HG02588 (cell line): ENCODE data around the gene TNRC18.

Source experiments
- ATAC-seq: cut with Tn5 transposase; IDR thresholded peaks from one replicate; pipeline ENCODE4 v1.9.1; 2021; ENCODE audit warnings: mild to moderate bottlenecking, moderate library complexity; ENCODE audit not compliant: unreplicated experiment

Gene TNRC18

DNA sequence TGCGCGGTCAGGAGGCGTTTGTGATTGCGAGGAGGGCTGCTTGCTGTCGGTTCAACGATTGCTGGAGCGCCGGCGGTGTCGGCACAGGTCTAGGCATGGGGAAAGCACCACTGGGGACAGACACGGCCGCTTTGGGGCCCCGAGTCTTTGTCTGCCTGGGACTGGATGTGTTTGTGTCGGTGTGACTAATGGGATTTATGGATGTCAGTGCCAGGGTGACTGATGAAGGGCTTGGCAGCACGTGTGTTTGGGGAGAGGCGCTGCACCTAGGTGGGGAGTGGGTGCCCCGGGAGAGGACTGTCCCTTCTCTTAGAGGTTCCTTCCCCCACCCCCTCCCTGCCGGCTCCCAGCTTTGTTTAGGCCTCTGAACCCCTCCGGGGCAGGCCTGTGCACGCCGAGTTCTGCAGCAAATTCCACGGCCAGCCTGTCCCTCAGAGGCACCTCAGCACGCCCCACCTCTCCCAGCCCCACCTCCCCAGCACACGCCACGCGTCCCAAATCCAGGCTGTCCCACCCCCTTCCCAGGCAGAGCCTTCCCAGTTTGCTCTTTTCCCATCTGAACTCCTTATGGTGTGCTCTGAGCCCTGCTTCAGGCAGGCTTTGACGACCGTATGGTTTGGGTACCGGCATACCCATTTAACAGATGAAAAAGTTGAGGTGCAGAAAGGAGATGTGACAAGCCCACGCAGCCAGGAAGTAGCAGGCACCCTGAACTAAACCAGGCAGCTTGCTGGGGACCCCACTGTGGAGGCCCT, 6.4 kb upstream of the TNRC18 start:
- no peak for ATAC-seq

DNA sequence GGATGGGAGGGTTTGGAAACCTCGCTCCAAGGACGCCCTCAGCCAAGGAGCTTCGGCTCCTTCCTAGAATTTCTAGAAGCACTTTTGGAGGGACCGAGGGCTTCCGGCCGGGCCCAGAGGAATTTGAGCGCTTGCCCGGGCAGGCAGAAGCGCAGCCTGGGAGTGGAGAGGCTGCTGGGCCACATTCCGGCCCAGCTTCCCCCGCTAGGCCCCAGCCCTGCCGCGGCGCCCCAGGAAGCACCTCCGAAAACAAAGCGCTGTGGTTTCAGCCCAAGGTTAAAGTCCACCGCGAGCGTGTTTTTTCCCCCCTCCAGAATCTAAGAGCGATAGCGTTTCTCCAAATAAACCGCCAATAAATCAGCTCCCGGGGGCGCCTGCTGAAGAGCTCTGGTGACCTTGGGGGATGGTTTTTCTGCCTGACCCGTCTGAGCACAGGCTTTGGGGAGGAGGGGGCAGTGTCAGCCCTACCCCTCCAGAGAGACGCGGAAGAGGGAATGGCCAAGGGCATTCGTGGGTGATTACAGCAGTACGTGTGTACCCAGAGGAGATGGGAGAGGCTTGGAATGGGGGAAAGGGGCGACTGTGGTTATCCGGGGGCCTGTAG, 5.7 kb upstream of the TNRC18 start:
- no peak for ATAC-seq

DNA sequence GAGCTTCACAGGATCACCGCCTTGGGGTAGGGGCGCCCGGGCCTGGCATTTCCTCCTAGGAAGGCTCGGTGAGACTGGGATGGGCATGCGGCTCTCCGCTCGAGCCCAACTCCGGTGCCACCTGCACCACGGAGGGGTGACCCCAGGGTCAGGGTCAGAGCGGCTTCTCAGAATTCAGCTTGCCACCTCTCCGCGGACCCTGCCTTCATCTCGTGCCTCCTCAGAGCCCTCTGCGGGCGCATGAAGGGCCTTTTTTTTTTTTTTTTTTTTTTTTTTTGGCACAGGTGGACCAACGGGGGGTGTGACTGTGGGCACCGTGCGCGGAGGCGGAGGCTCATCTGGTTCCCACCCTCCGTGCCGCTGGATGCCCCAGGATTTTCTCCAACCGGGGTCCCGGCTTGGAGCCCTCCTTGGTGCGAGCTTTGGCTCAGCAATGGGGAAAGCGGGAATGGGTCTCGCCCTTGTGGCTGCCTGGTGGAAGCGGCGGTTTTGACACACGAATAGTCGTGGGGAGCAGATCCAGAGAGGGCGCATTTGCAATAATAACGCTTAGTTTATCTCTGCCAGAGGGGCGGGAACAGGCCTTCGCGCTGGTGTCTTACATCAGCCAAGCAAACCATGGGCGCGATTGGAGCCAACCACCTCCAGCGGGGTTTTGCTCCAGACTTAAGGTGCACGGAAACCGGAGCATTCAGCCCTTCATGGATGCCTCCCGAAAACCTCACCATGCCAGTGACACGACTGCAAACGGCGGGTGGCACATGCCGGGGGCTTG, 5.0 kb upstream of the TNRC18 start:
- ATAC-seq = no peak

DNA sequence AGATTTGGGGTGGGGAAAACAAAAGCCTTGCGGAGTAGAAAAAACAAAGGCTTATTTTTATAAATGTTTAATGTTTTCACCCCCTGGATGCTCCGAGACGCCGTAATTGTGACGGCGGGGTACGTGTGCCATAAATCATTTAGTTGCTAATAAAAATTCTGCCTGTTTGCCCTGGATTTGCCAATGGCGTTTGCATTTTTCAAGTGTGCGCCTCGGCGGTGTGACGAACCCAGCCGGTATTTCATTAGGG, 2.5 kb upstream of the TNRC18 start:
- no peak for ATAC-seq

DNA sequence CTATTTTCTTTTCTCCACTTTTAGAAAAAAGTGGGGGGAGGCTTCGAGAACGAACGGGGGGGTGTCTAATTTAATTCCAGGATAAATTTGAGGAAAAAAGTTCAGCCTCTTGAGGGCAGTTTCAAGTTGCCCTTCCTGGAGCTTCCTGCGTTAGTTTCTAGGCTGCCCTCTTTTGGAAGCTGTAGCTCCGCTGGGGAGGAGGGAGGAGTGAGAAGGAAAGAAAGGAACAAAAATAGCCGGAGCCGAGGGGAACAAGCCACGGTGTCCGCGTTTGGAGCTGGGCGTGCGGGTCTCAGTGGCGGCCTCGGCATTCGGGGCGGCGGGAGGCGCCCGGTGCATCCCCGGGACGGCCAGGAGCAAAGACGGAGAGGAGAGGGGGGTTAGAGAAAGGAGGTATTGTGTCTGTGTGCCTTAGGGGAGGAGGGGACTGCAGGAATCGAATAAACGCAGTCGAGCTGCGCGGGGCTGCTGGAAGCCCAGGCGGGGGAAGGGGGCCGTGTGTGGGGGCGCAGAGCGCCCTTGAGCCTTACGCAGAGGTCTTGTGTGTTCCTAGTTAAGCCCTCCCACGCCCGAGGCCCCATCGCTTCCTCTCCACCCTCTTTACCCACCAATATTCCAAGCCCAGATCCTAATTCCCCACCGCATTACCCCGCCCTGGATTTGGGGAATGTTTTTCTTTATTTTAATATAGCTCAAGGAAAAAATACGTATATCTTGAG, 2.0 kb upstream of the TNRC18 start:
- no peak for ATAC-seq

DNA sequence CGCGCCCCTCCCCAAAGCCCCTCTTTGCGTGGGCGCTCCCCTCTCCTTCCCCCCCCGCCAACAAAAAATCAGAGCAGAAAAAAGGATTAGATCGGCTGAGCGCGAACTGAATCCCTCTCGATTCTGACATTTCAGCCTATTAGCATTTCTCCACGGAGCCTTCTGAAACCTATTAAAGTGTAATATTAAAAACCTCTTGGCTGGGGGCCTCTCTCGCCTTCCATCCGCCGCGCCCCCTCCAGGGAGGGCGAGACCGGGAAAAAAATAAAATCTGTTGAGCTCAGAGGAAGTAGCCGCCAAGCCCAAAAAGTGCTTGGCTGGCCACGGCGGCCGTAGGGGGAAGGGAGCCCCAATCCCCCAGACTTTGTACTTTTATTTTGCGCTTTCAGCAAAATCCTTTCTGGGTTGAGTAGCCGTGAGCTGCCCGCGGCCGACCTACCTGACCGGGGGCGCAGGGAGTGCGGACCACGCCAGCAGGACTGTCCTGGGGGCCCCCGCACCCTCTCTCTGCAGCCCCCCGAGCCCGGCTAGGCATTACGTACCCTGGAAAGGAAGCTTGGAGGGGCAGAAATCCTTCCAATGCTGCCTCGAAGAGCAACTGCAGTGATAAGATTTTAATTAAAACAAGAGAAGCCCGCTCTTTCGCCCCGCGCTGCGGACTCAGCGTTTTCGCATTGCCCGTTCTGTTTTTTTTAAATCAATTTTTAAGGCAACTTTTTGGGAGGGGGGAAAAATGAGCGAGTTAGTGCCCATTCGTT, 1.3 kb upstream of the TNRC18 start:
- ATAC-seq = no peak

DNA sequence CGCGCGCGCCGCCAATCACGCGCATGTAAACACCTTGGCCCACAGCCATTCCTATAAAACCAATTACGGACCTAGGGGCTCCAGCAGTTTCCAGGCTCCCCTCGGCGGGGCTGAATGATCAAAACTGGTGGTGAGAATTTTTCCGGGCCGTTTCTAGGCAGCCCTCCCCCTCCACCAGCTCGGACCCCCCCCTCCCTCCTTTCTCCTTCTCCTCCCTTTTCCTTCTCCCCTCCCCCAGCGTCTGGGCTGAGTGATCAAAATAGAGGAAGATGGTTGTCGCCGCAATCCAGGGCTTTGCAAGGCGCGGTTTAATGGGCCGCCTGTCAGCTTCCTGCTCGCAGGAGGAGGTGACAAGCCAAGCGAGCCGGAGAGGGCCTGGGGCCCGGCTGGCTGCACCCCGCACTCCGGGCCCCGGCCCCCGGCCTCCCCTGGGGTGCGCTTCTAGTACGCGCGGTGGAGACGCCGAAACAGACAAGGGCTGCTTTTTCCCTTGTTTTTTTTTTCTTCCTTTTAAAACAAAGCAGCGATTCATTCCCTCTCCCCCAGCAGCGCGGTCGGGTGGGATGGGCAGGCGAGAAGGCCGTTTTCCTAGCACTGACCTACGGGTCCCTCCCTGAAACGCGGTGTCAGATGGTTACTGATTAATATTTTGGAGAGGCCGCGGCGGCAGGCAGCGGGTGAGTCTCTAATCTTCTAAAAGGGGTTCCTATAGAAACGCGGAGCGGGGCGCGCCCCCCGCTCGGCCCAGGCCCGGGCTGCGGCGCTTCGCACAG, 528 bp upstream of the TNRC18 start:
- no peak for ATAC-seq

DNA sequence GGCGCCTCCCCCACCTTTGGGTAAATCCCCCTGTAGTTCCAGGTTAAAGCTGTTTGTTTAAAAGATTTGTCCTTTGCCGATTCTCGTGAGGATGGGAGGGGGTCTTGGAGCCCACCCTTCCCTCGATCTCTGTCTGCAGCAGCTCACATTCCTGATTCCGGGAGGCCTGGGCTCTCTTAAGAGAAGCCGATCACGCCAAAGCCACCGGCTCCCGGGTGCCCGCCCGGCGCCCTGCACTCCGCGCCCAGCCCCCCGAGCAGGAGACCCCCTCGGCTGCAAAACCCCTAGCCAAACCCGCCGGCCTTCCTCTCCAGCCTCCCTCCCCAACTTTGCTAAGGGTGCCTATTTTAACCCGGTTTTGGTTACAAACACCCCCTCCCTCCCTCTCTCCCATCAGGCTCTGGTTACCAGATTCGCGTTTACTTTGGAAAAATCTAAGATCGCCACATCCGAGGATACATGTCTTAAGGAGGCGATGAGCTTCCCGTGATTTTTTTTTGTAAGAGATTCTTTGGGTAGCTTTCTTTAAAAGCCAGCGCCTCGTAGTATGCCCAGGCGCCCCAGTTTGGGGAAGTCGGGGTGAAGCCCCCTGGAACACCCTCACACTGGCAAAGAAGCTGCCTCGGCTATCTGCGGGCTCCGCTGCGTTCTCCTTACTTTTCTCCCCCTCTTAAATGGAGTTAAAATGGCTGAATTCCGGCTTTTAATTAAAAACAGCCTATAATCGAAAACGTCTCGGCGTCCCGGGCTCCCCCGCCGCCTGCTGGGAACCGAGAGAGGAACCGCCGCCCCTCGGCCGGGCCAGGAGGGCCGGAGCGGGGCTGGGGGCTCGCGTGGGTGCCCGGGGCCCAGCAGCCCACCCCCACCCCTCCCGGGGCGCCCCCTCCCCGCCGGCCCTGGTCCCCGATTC, 983 bp downstream of the TNRC18 start:
- no peak for ATAC-seq

DNA sequence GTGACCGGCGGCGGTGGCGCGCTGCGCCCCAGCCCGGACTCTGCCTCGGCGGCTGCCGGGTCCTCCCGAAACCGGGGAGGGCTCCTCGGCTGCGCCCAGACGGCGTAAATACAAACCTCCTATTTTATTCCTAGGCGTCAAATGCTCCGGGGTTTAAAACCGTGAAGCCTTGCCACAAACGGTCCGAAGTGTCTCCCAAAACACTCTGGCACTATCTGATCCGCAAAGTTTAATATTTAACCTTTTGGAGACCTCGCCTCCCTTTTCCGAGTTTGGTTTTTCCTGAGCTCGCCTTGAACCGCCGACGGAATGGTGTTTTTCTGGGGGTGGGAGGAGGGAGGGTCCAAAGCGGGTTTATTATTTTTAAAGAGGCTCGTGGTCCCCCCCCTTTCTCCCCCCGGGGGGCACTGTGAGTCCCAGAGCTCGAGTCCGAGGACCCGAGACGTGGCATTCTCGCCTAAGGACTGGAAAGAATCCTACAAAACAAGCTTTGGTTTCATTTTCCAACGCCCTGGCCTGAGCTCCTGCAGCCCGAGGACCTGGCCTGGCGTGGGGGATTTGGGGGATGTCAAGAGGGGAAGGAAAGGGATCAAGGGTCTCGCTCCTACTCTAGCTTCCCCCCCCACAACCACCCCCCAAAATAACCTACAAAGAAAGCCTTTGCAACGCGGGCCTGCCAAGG, 1.8 kb downstream of the TNRC18 start:
- ATAC-seq = no peak

DNA sequence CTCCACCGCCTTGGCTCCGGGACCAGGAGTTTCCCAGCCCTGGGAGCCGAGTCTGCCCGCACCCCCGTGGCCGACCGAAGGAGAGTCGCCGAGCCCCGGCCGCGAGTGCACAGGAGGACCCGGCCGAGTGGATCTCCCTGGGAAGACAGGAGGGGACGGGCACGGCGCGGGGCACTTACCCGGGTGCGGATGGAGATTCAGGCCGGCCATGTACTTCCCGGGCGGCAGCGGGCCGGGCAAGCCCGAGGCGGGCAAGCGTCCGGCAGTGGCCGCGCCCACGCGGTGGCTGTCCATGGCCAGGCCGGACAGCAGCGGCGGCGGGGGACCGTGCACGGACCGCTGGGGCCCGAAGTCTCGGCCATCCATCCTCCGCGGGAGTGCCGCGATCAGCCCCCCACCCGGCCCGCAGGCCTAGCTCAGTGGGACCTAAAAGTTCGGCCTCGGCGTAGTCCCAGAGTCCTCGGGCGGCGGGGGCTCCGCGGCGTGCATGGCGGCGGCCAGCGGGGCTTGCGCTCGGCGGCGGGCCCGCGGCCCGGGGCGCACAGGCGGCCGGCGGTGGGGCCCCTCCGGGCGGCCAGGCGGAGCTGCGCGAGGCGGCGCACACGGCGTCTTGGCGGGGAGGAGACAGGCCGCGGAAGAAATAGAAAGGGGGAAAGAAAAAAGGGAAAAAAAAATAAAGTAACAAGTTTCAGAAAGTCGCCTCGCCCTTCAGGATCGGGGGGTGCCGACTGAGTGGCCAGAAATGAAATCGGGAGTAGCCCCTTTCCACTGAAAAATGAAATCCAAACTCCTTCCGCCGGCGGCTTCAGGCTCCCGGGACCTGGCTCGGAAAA, 2.5 kb downstream of the TNRC18 start:
- ATAC-seq = no peak

DNA sequence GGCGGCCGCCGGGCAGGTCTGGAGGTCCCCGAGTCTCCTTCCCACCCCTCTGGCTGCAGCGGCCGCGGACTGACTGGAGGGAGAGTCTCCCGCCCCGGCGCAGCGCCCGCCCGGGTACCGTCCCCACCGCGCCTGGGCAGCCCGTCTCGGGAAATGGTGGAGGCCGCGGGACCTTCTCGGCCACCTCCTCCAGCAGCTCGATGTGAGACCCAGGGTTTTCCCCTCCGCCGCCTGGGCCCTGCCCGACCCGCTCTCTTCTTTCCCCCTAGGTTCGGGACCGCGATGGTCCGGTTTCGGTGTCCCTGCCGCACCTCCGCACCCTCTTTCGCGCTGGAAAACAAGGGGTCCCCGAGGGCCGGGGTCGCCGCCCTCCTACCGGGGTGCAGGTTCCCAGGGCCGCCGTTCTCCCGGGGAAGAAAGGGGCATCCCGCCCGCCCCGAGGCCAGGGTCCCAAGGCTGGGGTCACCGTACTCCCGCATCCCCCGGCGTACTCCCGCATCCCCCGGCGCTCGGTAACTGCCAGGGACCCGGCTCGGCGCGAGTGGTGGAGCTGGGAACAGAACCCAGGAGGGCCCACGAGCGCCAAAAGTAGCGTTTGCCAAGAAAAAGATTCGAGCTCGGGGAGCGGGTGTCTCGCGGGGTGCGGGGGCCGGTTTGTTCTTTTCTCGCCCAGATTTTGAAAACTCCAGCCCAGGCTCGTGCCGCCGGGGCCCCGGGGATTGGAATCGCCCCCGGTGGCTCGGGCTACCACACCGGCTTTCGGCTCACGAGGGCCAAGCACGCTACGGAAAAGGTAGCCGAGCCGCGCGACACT, 3.4 kb downstream of the TNRC18 start:
- ATAC-seq = no peak

DNA sequence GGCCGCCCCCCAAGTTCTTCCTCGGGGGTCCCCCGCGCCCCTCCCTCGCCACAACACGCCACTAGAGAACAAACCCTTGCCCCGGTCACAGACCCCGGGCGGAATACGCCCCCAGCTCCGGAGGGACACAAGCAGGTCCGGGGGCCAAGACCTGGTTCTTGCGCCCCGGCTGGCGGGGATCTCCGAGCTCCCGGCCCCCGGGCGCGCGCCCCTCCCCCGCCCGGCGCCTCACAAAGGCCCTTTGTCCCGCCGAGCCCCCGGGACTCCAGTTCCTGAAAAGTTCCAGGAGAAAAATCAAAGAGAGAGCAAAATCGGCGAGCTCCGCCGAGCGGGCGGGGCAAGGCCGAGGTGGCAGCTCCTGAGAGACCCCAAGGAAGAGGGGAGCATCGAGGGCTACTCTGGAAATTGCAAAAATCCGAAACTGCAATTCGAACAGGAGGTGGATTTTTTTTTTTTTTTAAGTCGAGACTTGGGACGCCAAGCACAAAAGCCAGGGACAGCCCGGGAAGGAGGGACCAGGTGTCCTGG, 4.0 kb downstream of the TNRC18 start:
- no peak for ATAC-seq

DNA sequence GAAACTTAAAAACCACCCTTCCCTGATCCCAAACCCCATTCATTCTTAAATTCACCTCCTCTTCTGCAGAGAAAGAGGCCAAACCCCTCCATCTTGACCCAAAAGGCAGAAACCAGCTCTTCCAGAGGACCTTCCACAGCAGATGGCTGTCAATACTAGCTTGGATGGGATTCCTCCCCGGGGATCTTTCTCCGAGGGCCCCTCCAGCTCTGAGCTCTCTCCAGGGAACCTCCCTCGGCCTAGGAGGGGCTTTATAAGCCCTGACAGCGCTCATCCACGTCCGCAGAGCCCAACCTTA, 5.4 kb downstream of the TNRC18 start:
- ATAC-seq = no peak

DNA sequence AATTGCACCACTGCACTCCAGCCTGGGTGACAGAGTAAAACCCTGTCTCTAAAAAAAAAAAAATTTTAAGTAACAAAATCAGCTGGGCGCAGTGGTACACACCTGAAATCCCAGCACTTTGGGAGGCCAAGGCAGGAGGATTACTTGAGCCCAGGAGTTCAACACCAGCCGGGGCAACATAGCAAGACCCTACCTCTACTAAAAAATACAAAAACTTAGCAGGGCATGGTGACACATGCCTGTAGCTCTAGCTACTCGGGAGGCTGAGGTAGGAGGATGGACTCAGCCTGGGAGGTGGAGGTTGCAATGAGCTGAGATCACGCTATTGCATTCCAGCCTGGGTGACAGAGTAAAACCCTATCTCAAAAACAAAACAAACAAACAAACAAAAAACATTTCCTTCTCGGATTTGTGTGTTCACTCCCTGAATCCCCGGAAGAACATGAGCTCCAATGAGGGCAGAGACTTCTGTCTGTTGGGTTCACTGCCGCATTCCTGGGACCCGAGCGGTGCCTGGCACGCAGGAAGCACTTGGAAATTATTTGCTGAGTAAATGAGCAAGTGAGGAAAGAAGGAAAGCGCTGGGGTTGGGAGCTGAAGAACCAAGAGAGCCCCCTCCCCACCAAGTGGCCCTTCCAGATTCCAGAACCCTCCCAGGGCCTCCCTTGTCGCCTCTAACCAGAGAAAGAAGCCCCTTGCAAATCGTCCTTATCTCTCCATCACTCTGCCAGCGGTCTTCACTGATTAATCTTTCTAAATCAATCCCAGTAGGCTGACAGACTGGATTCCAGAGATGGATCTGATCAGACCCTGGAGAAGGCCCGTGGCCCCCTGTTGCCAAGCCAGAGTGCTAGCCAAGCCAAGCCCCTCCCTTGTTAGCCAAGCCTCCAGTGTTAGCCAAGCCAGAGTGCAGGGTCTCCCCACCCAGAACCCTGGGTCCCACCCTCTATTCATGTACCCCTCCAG, 6.2 kb downstream of the TNRC18 start:
- ATAC-seq = no peak

DNA sequence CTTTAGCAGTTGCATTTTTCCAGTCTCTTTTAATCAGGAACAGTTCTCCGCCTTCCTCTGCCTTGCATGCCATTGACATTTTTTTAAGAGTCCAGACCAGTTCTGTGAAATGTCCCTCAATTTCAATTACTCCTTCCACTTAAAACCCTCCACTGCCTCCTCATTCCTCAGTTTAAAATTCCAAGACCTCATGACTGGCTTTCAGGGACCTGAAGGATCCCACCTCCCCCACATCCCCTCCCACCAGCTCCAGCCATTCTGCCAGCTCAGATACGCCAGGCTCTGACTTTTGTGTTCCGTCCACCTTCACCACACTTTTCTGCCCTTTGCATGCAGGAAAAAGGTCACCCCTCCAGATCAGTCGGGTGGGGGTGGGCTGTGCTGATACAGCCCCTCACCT, 8.7 kb downstream of the TNRC18 start:
- no peak for ATAC-seq

DNA sequence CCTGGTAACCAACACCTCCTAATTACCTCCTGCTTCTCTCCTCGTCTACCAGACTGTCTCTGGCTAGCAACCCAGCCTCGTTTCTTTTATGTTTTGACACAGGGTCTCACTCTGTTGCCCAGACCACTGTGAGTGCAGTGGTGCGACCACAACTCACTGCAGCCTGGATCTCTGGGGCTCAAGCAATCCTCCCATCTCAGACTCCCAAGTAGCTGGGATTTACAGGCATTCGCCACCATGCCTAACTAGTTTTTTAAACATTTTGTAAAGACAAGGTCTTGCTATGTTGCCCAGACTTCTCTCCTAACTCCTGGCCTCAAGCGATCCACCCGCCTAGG, 10.2 kb downstream of the TNRC18 start:
- no peak for ATAC-seq
